Measurements from ENCODE around the gene MYO3B. TPM values are rescaled to one million over a fixed set of nuclear protein-coding genes. Genes with fewer than 3 reads are reported as not detected.
A peak's percentile ranks its signal among the peaks of the same experiment; 100 is the strongest.

MYO3B gene
- total RNA-seq, 2 donors from 2014 or later, result 5.2 to 10.9 TPM

DNA sequence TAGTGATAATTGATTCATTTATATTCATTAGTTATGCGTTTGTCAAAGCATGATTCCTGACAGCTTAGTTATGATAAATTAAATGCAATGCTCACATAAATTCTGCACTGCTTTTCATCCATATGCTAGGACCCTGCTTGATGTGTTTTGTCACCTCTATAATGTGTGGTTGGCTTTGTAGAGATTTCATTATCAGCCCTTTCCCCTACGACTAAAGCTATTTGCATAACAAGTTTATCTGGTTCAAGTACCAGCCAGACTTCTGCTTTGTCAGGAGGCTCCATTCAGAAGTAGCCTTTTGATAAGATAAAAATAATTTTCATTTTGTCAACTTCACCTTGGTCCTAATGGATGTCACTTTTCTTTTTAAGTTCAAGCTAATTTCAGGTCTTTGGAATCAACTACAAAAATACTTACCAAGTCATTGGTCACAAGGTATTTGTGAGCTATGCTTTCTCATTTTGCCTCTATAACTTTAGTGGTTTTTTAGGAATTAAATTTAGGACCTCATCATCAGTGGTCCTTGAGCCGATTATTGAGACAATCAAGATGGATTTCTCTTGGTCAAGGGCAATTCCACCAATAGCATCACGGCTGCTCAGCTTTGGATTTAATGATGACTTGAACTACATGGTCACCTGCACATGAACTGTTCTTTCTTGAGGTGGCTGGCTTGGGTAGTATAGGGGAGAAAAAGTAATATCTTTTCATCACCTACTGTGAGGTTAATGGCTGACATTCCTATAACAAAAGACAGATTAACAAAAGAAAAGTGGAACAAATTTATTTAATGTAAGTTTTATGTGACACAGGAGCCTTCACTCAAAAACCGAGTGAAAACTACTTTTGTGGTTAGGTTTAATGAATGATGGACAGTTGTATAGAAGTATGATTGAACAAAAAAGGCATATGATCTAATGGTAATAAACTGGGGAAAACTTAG lies 162.1 kb downstream of the MYO3B start:
- Mint-ChIP-seq H3K4me3 (peak overlapping the region; percentile 28), H3K9me3 (peaks cover 2% of the 10 kb centered on the region), H3K27ac (no peak overlapping the region), H3K4me1 (peaks cover 42% of the 10 kb centered on the region), H3K27me3 (ENCODE audit: insufficient read depth) (peaks cover 2% of the 10 kb centered on the region), H3K36me3 (ENCODE audit: low read depth) (no peaks in the 10 kb centered on the region)
- no peak overlapping the region for H3K27ac ChIP-seq (ENCODE audit: low read depth, low read length)
- peak overlapping the region; percentile 10 for H3K4me3 ChIP-seq (ENCODE audit: low read length)
- H3K36me3 ChIP-seq (ENCODE audit: control insufficient read depth, insufficient read depth, low read length), result no peaks in the 10 kb centered on the region
- 54 to 73% methylated on average over 3 to 5 of the region's 5 CpGs for WGBS, 2 experiments (ENCODE audit: insufficient coverage in 1 of 2, insufficient read length in 1 of 2)
- no peak overlapping the region for H3K9ac ChIP-seq (ENCODE audit: extremely low read depth, low read length, poor library complexity, severe bottlenecking)
- no peak for TF ChIP-seq CTCF (conservative IDR thresholded peaks at IDR 0.05)
- H3K4me1 ChIP-seq (ENCODE audit: control insufficient read depth, insufficient read depth, low read length), result peaks cover 18% of the 10 kb centered on the region
- DNase-seq, result no peak
- H3K27me3 ChIP-seq (ENCODE audit: control insufficient read depth, insufficient read depth, low read length, poor library complexity, severe bottlenecking), result no peaks in the 10 kb centered on the region
- H3K9me3 ChIP-seq (ENCODE audit: control insufficient read depth, low read length), result no peaks in the 10 kb centered on the region

GRCh38 chr2:170340693-170341068 lies 162.7 kb downstream of the MYO3B start:
- Mint-ChIP-seq H3K36me3 (ENCODE audit: low read depth) (no peaks in the 10 kb centered on the region), H3K4me3 (no peak overlapping the region), H3K27me3 (ENCODE audit: insufficient read depth) (peaks cover 2% of the 10 kb centered on the region), H3K4me1 (peaks cover 42% of the 10 kb centered on the region), H3K9me3 (peaks cover 2% of the 10 kb centered on the region), H3K27ac (no peak overlapping the region)
- Histone ChIP-seq H3K9me3 (ENCODE audit: control insufficient read depth, low read length) (no peaks in the 10 kb centered on the region), H3K36me3 (ENCODE audit: control insufficient read depth, insufficient read depth, low read length) (no peaks in the 10 kb centered on the region), H3K4me3 (ENCODE audit: low read length) (no peak overlapping the region), H3K27me3 (ENCODE audit: control insufficient read depth, insufficient read depth, low read length, poor library complexity, severe bottlenecking) (no peaks in the 10 kb centered on the region), H3K9ac (ENCODE audit: extremely low read depth, low read length, poor library complexity, severe bottlenecking) (no peak overlapping the region), H3K27ac (ENCODE audit: low read depth, low read length) (no peak overlapping the region), H3K4me1 (ENCODE audit: control insufficient read depth, insufficient read depth, low read length) (peaks cover 18% of the 10 kb centered on the region)
- no peak for DNase-seq
- no peak for TF ChIP-seq CTCF (conservative IDR thresholded peaks at IDR 0.05)
- WGBS, 2 experiments (ENCODE audit: insufficient coverage in 1 of 2, insufficient read length in 1 of 2), result 89 to 100% methylated on average over 1 of the region's 1 CpG

DNA sequence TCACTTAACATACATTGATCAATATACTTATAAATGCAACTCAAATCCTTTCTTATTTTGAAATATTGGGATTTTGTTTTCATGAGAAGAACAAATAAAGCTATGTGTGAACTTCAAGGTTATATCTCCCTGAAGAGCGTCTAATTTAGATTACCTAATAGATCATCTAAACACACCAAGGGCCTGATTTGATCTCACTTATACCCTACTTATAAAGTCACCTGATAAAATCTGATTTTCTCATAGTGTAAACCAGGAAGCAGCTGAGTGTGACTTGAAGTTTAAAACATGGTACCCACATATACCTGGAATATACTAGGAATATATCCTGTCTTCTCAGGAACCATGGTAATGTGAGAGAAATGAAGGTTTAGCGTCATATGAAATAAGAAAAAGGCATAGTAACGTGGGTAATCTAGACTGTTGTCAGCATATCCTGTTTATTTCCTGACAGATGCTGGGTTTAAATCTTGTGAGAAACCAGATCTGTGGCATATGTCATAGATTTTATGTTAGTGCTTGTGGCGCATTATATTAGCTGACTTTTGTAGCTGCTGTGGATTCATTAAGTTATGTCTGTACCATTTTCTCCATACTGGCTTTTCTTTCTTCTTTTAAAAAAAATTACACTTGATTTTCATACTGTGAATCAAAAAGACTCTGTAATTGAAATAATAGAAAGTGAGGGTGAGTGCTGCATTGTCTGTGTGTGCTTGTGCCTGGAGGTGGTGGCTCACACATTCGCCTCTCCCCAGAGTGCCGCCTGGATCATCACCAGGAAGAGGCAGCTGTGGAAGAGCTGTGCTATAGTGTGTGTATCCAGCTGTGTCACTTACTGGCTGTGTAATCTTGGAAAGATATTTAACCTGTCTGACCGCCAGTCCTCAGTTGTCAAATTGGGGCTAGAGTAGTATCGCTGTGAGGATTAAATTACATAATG lies 164.0 kb downstream of the MYO3B start:
- no peak overlapping the region for H3K27ac ChIP-seq (ENCODE audit: low read depth, low read length)
- H3K27me3 Mint-ChIP-seq (ENCODE audit: insufficient read depth), result no peaks in the 10 kb centered on the region
- no peak for TF ChIP-seq CTCF (conservative IDR thresholded peaks at IDR 0.05)
- no peaks in the 10 kb centered on the region for H3K27me3 ChIP-seq (ENCODE audit: control insufficient read depth, insufficient read depth, low read length, poor library complexity, severe bottlenecking)
- H3K9me3 Mint-ChIP-seq, result no peaks in the 10 kb centered on the region
- no peak overlapping the region for H3K4me3 Mint-ChIP-seq
- no peak overlapping the region for H3K27ac Mint-ChIP-seq
- H3K36me3 Mint-ChIP-seq (ENCODE audit: low read depth), result no peaks in the 10 kb centered on the region
- peaks cover 42% of the 10 kb centered on the region for H3K4me1 Mint-ChIP-seq
- no peaks in the 10 kb centered on the region for H3K36me3 ChIP-seq (ENCODE audit: control insufficient read depth, insufficient read depth, low read length)
- no peak overlapping the region for H3K4me3 ChIP-seq (ENCODE audit: low read length)
- no peak overlapping the region for H3K9ac ChIP-seq (ENCODE audit: extremely low read depth, low read length, poor library complexity, severe bottlenecking)
- no peaks in the 10 kb centered on the region for H3K9me3 ChIP-seq (ENCODE audit: control insufficient read depth, low read length)
- peaks cover 18% of the 10 kb centered on the region for H3K4me1 ChIP-seq (ENCODE audit: control insufficient read depth, insufficient read depth, low read length)
- DNase-seq, result no peak
- WGBS, 2 experiments (ENCODE audit: insufficient coverage in 1 of 2, insufficient read length in 1 of 2), result 79 to 91% methylated on average over 3 to 7 of the region's 8 CpGs
